ENCODE results near the gene EPAS1.

GRCh38 chr2:46276642-46277041 is 20.6 kb upstream of the EPAS1 start:
- no peak for TF ChIP-seq ZNF8 (CRISPR knock-in tag; IDR thresholded peaks at IDR 0.05)
- TF ChIP-seq ZNF565 (CRISPR knock-in tag; conservative IDR thresholded peaks at IDR 0.05; ENCODE audit: low read depth), result no peak
- TF ChIP-seq ZFP30 (CRISPR knock-in tag; IDR thresholded peaks at IDR 0.05), result peak; percentile 21; the same call in 1 of the 2 replicates
